Trophoblast cell (in vitro differentiated cells and primary cell): ENCODE results near the gene HNRNPR.
"Not testable (repeated sequence)": the region's sequence is repeated elsewhere in the genome, so short reads cannot be mapped to it uniquely, and the experiment has no call there.

Source experiments
- DNase-seq, 2 donors: peaks; one replicate each; pipeline ENCODE4 v3.0.0-alpha.2; 2016
- H2AFZ ChIP-seq: 2 replicates; pipeline ENCODE4 v1.6.1; 2013; ENCODE audit warnings: low read length, moderate library complexity, mild to moderate bottlenecking; ENCODE audit not compliant: insufficient read depth, poor library complexity
- H2AK5ac ChIP-seq: 2 replicates; pipeline ENCODE4 v1.6.1; 2013; ENCODE audit warnings: mild to moderate bottlenecking, low read length
- H2BK120ac ChIP-seq: 2 replicates; pipeline ENCODE4 v1.6.1; 2013; ENCODE audit warnings: low read length, mild to moderate bottlenecking, moderate library complexity; ENCODE audit not compliant: insufficient read depth, poor library complexity
- H2BK12ac ChIP-seq: 2 replicates; pipeline ENCODE4 v1.6.1; 2013; ENCODE audit warnings: mild to moderate bottlenecking, low read length, moderate library complexity
- H2BK5ac ChIP-seq: 2 replicates; pipeline ENCODE4 v1.6.1; 2013; ENCODE audit warnings: low read length, low read depth, moderate library complexity, mild to moderate bottlenecking; ENCODE audit not compliant: poor library complexity
- H3K14ac ChIP-seq: 2 replicates; pipeline ENCODE4 v1.6.1; 2013; ENCODE audit warnings: mild to moderate bottlenecking, low read length
- H3K18ac ChIP-seq: 2 replicates; pipeline ENCODE4 v1.6.1; 2013; ENCODE audit warnings: mild to moderate bottlenecking, low read length
- H3K23ac ChIP-seq: 2 replicates; pipeline ENCODE4 v1.6.1; 2013; ENCODE audit warnings: low read length
- H3K27ac ChIP-seq: 2 replicates; pipeline ENCODE4 v1.5.1; 2013; ENCODE audit warnings: low read depth, mild to moderate bottlenecking, inconsistent platforms, low read length, moderate library complexity
- H3K27me3 ChIP-seq: 2 replicates; pipeline ENCODE4 v1.6.1; 2013; ENCODE audit warnings: inconsistent platforms, mild to moderate bottlenecking, low read length, moderate library complexity; ENCODE audit not compliant: insufficient read depth
- H3K36me3 ChIP-seq, 2 experiments: 1 replicate in 1 of 2; 2 replicates in 1 of 2; pipeline ENCODE4 v1.6.1; 2013; ENCODE audit warnings: low read length in 2 of 2, mild to moderate bottlenecking in 2 of 2, moderate library complexity in 1 of 2; ENCODE audit not compliant: insufficient read depth in 2 of 2, control insufficient read depth in 1 of 2
- H3K4ac ChIP-seq: 2 replicates; pipeline ENCODE4 v1.6.1; 2013; ENCODE audit warnings: low read depth, mild to moderate bottlenecking, low read length, moderate library complexity
- H3K4me1 ChIP-seq, 2 experiments: 1 replicate in 1 of 2; 2 replicates in 1 of 2; pipeline ENCODE4 v1.6.1; 2013; ENCODE audit warnings: low read length in 2 of 2, mild to moderate bottlenecking in 2 of 2, moderate library complexity in 1 of 2; ENCODE audit not compliant: insufficient read depth in 2 of 2, control insufficient read depth in 1 of 2
- H3K4me2 ChIP-seq: 2 replicates; pipeline ENCODE4 v1.6.1; 2013; ENCODE audit warnings: inconsistent platforms, mild to moderate bottlenecking, low read length, moderate library complexity
- H3K4me3 ChIP-seq: 2 replicates; pipeline ENCODE4 v1.5.1; 2013; ENCODE audit warnings: mild to moderate bottlenecking, low read depth, low read length, inconsistent platforms
- H3K79me1 ChIP-seq: one replicate; pipeline ENCODE4 v1.6.1; 2013; ENCODE audit warnings: low read length
- H3K79me2 ChIP-seq: 2 replicates; pipeline ENCODE4 v1.6.1; 2013; ENCODE audit warnings: low read length, mild to moderate bottlenecking; ENCODE audit not compliant: control insufficient read depth, insufficient read depth, poor library complexity
- H3K9ac ChIP-seq: 2 replicates; pipeline ENCODE4 v1.6.1; 2013; ENCODE audit warnings: mild to moderate bottlenecking, low read length
- H3K9me3 ChIP-seq: 2 replicates; pipeline ENCODE4 v1.6.1; 2013; ENCODE audit warnings: low read depth, mild to moderate bottlenecking, control low read depth, inconsistent platforms, low read length; ENCODE audit not compliant: insufficient read depth
- H4K12ac ChIP-seq: 2 replicates; pipeline ENCODE4 v1.6.1; 2013; ENCODE audit warnings: low read depth, mild to moderate bottlenecking, low read length, moderate library complexity
- H4K8ac ChIP-seq: 2 replicates; pipeline ENCODE4 v1.6.1; 2013; ENCODE audit warnings: low read depth, mild to moderate bottlenecking, low read length, moderate library complexity
- H4K91ac ChIP-seq: one replicate; pipeline ENCODE4 v1.6.1; 2013; ENCODE audit warnings: low read depth, mild to moderate bottlenecking, low read length, moderate library complexity
- WGBS: extraction: QIAGEN DNeasy Blood & Tissue Kit; methylation state at CpG from one replicate; pipeline ENCODE4 v1.1.7; 2013; ENCODE audit warnings: missing lambda C conversion rate; ENCODE audit not compliant: insufficient read length, insufficient coverage; ENCODE audit errors: extremely low coverage; 5-methylcytosine and 5-hydroxymethylcytosine counted together

HNRNPR gene

DNA sequence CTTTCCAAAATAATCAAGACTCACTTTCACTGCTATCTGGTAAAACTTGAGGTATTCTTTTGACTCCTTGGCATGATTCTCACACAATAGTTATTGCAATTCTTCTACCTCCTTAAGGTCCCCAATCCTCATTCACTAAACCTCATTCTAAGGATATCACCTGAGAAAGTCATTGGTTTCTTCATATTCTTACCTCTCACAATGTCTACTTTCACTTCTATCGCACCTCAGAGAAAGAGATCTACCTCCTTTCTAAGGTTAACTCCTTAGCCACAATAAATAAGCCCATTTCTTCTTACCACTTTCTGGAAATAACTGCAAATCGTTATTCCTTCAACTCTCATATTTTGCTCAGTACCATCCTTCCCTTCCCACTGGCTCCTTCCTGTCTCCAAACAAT is 18.7 kb downstream of the HNRNPR start:
- no peak overlapping the region for H3K4me2 ChIP-seq
- H4K12ac ChIP-seq: no peak overlapping the region
- peaks cover 2% of the 10 kb centered on the region for H3K79me2 ChIP-seq
- H3K4me1 ChIP-seq: no peaks in the 10 kb centered on the region
- H3K9me3 ChIP-seq: no peaks in the 10 kb centered on the region
- no peak overlapping the region for H3K14ac ChIP-seq
- H2AK5ac ChIP-seq: no peak overlapping the region
- no peak overlapping the region for H2AFZ ChIP-seq
- no peak for DNase-seq
- no peaks in the 10 kb centered on the region for H3K27me3 ChIP-seq
- H3K79me1 ChIP-seq: no peaks in the 10 kb centered on the region
- H4K91ac ChIP-seq: no peak overlapping the region
- no peak overlapping the region for H3K9ac ChIP-seq
- no peak overlapping the region for H3K4ac ChIP-seq
- no peak overlapping the region for H4K8ac ChIP-seq
- H3K27ac ChIP-seq: no peak overlapping the region
- H3K23ac ChIP-seq: no peak overlapping the region
- H3K4me3 ChIP-seq: no peak overlapping the region
- H2BK120ac ChIP-seq: no peak overlapping the region
- WGBS: no CpG with 5 or more reads among the region's 2 CpGs
- no peak overlapping the region for H2BK5ac ChIP-seq
- H3K36me3 ChIP-seq: peaks cover 26 to 37% of the 10 kb centered on the region in 2 experiments
- H3K18ac ChIP-seq: no peak overlapping the region
- H2BK12ac ChIP-seq: no peak overlapping the region

DNA sequence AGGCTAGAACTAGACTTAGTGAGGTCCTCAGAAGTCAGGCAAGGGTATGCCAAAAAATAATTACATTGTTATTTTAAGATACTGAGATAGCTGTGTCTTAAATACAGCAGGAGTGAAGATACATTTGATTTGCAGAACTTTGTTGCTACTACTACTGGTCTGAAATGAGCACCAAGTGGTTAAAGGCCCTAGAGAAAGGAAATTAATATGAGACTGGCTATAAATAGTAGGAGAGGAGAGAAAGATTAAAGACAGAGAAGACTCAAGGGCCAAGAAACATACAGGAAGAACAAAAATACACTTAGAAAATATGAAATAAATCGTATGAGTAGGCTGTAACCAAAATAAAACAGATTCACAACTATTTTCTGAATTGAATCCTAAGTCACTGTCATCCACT is 21.3 kb downstream of the HNRNPR start:
- Histone ChIP-seq H3K27me3 (no peaks in the 10 kb centered on the region), H3K79me2 (peaks cover 2% of the 10 kb centered on the region), H2AFZ (no peak overlapping the region), H3K23ac (no peak overlapping the region), H3K4me1 (no peaks in the 10 kb centered on the region), H3K18ac (no peak overlapping the region), H3K4me3 (no peak overlapping the region), H2AK5ac (no peak overlapping the region), H4K12ac (no peak overlapping the region), H3K14ac (no peak overlapping the region), H3K27ac (no peak overlapping the region), H2BK120ac (no peak overlapping the region), H3K9me3 (no peaks in the 10 kb centered on the region), H2BK12ac (no peak overlapping the region), H3K4ac (no peak overlapping the region), H3K36me3 (peaks cover 15 to 35% of the 10 kb centered on the region in 2 experiments), H3K4me2 (no peak overlapping the region), H3K79me1 (no peaks in the 10 kb centered on the region), H4K8ac (no peak overlapping the region), H3K9ac (no peak overlapping the region), H4K91ac (no peak overlapping the region), H2BK5ac (no peak overlapping the region)
- DNase-seq: no peak
- no CpG with 5 or more reads among the region's 1 CpG for WGBS

DNA sequence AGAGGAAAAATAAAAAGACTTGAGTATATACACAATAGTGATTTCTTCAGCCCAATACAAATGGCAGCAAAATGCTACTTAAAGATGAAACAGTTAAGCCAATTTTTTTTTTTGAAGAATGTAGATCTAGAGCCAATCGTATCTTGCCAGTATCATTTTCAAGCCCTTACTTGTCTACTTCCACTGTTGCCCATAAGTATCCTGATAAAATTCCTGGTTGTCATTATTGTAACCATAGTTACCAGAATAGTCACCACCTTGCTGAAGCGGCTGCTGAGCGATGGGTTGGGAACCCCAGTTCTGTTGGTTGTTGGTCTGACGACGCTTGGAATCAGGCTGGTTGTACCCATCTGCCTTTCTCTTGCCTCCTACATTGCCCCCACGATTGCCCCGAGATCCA is 33.8 kb downstream of the HNRNPR start:
- not testable (repeated sequence) for H3K27ac ChIP-seq, H3K79me1 ChIP-seq, H3K9me3 ChIP-seq, H3K4me1 ChIP-seq, H4K8ac ChIP-seq, H3K9ac ChIP-seq, H3K27me3 ChIP-seq, H3K18ac ChIP-seq, H2AFZ ChIP-seq, H2BK120ac ChIP-seq, H3K14ac ChIP-seq, DNase-seq, H3K79me2 ChIP-seq, H2BK12ac ChIP-seq, H3K23ac ChIP-seq, H3K4me2 ChIP-seq, H4K91ac ChIP-seq, H2AK5ac ChIP-seq, H4K12ac ChIP-seq, H3K4ac ChIP-seq, H3K4me3 ChIP-seq, H2BK5ac ChIP-seq
- H3K36me3 ChIP-seq: peaks cover 8 to 13% of the 10 kb centered on the region in 2 experiments
- no CpG with 5 or more reads among the region's 7 CpGs for WGBS

DNA sequence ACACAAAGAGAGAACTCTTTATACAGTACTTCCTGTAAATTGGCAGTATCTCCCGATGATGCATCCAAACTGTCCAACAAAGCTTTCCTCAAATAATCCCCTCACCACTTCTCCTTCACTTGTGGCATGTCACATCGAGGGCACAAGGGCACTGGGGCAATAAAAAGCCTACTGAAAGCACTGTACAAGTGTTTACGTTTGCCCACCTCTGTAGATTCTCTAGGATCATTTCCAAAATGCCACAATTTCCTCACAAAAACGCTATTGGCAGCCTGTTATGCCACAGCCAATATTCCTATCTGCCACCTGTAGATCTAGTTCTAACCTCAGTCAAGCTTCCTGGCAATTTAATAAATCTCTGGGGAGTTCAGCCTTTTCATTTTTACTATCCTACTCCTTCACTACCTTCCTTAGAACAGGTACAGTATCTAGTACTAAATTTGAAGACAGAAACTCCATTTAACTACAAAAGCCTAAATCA is 39.9 kb downstream of the HNRNPR start:
- H2BK12ac ChIP-seq: no peak overlapping the region
- H3K23ac ChIP-seq: no peak overlapping the region
- DNase-seq: no peak
- no peak overlapping the region for H4K8ac ChIP-seq
- H3K4ac ChIP-seq: no peak overlapping the region
- no peaks in the 10 kb centered on the region for H3K79me1 ChIP-seq
- H3K18ac ChIP-seq: no peak overlapping the region
- no peak overlapping the region for H4K91ac ChIP-seq
- H3K9ac ChIP-seq: no peak overlapping the region
- H3K27me3 ChIP-seq: no peaks in the 10 kb centered on the region
- H3K4me3 ChIP-seq: no peak overlapping the region
- H2BK120ac ChIP-seq: no peak overlapping the region
- no peaks in the 10 kb centered on the region for H3K79me2 ChIP-seq
- H2BK5ac ChIP-seq: no peak overlapping the region
- no peak overlapping the region for H3K27ac ChIP-seq
- H3K4me2 ChIP-seq: no peak overlapping the region
- no peak overlapping the region for H2AFZ ChIP-seq
- H2AK5ac ChIP-seq: no peak overlapping the region
- WGBS: no CpG with 5 or more reads among the region's 4 CpGs
- H3K14ac ChIP-seq: no peak overlapping the region
- no peak overlapping the region for H4K12ac ChIP-seq
- no peaks in the 10 kb centered on the region for H3K9me3 ChIP-seq
- peaks cover 20 to 21% of the 10 kb centered on the region in 2 experiments for H3K36me3 ChIP-seq
- H3K4me1 ChIP-seq: no peaks in the 10 kb centered on the region
